Activated naive CD4-positive, alpha-beta T cell treated with anti-CD3 and anti-CD28 coated beads, Interleukin-2, amount 50 U/mL, for 24 hours (primary cell): ENCODE measurements around the gene LBHD2.

Experiments
- H3K27ac Mint-ChIP-seq: one replicate; pipeline ENCODE4 v1.8.0; 2021; ENCODE audit warnings: mild to moderate bottlenecking, mixed read lengths
- H3K27me3 Mint-ChIP-seq: one replicate; pipeline ENCODE4 v1.8.0; 2021; ENCODE audit warnings: mixed read lengths
- H3K36me3 Mint-ChIP-seq: one replicate; pipeline ENCODE4 v1.8.0; 2021; ENCODE audit warnings: mixed read lengths
- H3K4me1 Mint-ChIP-seq: one replicate; pipeline ENCODE4 v1.8.0; 2021; ENCODE audit warnings: mixed read lengths
- H3K4me3 Mint-ChIP-seq: one replicate; pipeline ENCODE4 v1.8.0; 2021; ENCODE audit warnings: mild to moderate bottlenecking, mixed read lengths
- H3K9me3 Mint-ChIP-seq: one replicate; pipeline ENCODE4 v1.8.0; 2021; ENCODE audit warnings: mixed read lengths

LBHD2 gene

DNA sequence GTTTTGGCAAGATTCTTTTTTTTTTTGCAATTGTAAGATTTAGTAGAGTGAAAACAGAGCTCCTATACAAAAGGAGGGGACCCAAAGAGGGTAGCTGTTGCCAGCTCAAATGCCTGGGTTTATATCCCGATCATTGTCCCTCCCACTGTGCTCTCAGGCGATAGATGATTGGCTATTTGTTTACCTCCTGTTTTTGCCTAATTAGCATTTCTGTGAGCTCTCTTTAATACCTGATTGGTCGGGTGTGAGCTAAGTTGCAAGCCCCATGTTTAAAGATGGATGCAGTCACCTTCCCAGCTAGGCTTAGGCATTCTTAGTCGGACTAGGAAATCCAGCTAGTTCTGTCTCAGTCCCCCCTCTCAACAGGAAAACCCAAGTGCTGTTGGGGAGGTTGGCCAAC lies 12.4 kb downstream of the LBHD2 start:
- Mint-ChIP-seq H3K4me3 (no peak overlapping the region), H3K4me1 (no peaks in the 10 kb centered on the region), H3K27me3 (peaks cover 5% of the 10 kb centered on the region), H3K36me3 (no peaks in the 10 kb centered on the region), H3K27ac (no peak overlapping the region), H3K9me3 (no peaks in the 10 kb centered on the region)

DNA sequence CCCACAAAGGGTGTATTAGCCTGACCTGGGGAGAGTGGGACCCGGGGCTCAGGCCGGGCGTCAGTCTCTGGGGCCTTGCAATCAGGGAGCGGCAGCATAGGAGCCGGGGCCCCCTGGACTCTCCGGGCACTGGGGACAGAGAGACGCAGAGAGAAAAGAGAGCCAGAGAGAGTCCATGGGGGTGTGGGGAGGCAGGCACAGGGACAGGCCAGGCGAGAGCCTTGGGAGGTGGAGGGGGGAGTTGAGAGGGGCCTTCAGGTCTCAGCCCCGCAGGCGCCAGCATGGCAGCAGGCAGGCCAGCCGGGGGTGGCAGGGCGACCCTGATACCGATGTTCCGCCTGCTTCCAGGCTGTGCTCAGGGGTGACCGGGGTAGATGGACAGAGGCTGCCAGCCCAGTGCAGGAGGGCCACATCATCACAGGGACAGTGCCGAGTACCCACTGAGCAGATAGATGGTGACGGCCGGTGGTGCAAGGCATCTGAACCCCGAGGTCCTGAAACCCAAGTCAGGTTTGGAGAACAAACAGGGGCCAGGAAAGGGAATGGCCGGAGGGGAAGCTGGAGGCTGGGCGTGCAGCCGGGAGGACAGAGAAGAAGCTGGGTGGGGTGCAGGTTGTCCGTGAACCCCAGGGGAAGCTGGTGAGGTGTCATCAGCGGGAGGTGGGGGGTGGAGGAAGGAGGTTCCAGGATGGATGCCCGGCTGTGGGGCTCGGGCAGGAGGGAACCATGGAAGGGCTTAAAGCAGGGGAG lies 13.4 kb downstream of the LBHD2 start:
- H3K4me3 Mint-ChIP-seq, result no peak overlapping the region
- no peaks in the 10 kb centered on the region for H3K9me3 Mint-ChIP-seq
- H3K36me3 Mint-ChIP-seq, result no peaks in the 10 kb centered on the region
- no peaks in the 10 kb centered on the region for H3K4me1 Mint-ChIP-seq
- no peak overlapping the region for H3K27ac Mint-ChIP-seq
- H3K27me3 Mint-ChIP-seq, result peaks cover 9% of the 10 kb centered on the region

DNA sequence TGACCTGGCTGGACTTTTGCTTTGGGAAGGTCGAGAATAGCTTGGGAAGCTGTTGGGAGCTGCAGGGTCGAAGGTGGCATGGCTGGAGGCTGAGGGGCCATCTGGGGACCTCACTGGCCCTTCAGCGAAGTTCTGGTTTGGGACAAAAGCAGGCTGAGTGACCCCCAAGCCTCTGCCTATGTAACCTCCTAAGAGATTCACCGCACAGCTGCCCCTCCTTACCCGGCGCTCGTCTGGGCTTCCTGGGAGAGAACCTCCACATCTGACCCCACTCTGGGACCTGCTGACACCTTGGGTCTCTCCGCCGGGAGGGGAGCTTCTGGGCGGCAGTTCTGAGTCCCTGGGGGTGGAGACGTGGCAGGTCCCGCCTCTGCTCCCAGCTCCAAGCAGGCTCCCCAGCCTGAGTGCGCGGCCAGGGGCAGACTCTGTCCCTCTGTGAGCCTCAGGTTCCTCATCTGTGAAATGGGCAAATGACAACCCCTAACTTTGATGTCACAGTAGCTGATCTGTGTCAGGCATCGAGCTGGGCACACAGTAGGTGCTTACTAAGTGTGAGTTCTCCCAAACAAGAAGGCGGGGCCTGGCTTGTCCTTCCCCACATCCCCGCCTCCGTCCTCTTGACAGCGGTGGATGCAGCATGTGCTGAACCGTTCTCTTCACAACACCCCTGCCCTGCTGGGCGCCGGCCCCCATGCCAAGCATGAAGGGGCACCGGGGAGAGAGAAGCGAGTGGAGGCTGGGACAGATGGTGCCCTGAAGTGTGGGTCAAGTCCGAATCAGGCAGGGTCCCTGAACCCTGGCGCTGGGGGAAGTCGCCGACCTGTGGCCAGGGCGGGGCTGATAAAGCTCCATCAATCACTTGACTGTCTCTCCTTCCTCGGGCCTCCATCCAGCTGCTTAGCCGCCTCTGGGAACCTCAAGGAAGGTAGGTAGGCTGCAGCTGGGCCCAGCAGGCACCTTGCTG lies 14.3 kb downstream of the LBHD2 start:
- H3K27me3 Mint-ChIP-seq, result peaks cover 9% of the 10 kb centered on the region
- no peaks in the 10 kb centered on the region for H3K36me3 Mint-ChIP-seq
- H3K4me3 Mint-ChIP-seq, result no peak overlapping the region
- no peaks in the 10 kb centered on the region for H3K4me1 Mint-ChIP-seq
- H3K9me3 Mint-ChIP-seq, result no peaks in the 10 kb centered on the region
- H3K27ac Mint-ChIP-seq, result no peak overlapping the region

DNA sequence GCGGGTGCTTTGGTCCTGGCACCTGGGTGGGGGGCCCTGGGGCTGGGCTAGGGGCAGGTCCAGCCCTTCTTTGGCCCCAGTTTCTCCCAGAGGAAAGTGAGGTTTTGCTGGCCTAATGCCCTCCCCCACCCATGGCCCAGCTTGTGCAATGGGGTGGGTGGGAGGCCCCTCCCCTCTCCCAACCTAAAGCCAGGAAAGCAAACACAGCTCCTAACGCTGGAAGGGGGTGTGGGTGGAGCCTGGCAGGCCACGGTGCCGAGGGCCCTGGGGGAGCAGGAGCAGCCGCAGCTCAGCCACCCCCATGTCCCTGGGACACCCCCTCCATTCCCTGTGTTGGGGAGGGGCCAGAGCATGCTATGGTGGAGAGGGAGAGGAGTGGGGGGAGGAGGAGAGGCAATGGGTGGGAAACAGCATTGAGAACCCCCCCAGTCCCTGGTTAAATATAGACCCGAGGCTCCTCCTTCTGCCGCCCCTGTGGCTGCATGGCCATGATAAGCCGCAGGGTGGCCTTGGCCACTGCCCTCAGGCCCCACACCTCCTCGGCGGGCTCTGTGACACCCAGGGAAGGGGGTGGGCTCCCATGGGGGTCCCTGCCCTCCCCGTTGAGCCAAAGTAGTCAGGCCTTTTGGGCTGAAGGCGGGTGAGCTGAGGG lies 15.2 kb downstream of the LBHD2 start:
- Mint-ChIP-seq H3K4me1 (no peaks in the 10 kb centered on the region), H3K27me3 (peaks cover 12% of the 10 kb centered on the region), H3K9me3 (no peaks in the 10 kb centered on the region), H3K27ac (no peak overlapping the region), H3K4me3 (no peak overlapping the region), H3K36me3 (no peaks in the 10 kb centered on the region)

DNA sequence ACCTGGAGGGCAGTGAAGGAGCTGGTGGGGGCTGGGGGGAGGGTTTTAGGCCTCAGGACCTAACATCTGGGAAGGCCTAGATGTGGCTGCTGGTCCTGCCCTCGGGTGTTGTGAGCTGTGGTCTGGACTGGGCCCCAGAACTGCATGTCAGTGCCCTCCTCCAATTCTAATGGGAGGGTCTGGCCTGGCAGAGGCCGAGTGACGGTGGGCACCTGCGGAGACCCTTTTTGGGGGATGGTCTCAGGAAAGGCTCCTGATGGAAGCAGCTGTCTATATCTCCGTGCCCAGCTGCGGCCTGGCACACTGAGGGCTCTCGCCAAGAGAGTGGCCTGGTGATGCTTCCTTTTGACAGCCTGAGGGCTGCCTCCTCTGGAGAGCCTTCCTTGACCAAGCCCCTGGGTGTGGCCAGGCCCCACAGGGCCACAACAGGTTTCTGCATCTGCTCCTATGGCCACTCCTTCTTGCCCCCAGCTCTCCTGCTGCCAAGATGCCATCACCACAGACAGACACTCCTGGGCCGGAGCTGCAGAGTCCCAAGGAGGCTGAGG lies 15.8 kb downstream of the LBHD2 start:
- H3K27me3 Mint-ChIP-seq, result peaks cover 12% of the 10 kb centered on the region
- no peaks in the 10 kb centered on the region for H3K36me3 Mint-ChIP-seq
- H3K27ac Mint-ChIP-seq, result no peak overlapping the region
- H3K9me3 Mint-ChIP-seq, result no peaks in the 10 kb centered on the region
- no peak overlapping the region for H3K4me3 Mint-ChIP-seq
- peaks cover under 1% of the 10 kb centered on the region for H3K4me1 Mint-ChIP-seq

DNA sequence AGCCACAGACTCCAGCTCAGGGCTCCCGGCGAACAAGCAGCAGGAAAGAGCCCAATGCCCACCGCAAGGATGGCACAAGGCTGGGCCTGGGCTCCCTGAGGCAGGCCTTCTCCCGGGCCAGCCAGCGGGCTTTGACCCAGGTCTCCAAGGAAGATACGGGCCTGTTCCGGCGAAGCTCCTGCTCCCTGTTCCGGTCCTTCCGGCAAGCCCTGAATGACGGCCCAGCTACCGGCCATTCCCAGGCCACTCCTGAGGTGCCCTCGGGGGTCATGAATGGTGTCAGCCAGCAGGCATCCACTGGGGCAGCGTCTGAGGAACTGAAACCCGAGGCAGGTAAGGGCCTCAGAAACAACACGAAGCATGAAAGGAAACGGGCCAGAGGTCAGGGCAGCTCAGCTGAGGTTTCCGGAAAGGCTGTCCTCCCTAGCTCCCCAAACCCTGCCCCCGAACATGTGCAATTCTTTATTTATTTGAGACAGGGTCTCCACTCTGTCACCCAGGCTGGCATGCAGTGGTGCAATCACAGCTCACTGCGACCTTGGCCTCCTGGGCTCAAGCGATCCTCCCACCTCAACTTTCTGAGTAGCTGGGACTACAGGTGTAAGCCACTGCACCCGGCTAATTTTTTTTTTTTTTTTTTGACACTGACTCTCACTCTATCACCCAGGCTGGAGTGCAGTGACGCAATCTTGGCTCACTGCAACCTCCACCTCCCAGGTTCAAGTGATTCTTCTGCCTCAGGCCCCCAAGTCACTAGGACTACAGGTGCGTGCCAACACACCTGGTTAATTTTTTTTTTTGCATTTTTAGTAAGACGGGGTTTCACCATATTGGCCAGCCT lies 16.5 kb downstream of the LBHD2 start:
- Mint-ChIP-seq H3K36me3 (no peaks in the 10 kb centered on the region), H3K27ac (no peak overlapping the region), H3K4me3 (no peak overlapping the region), H3K27me3 (peaks cover 17% of the 10 kb centered on the region), H3K4me1 (peaks cover 5% of the 10 kb centered on the region), H3K9me3 (no peaks in the 10 kb centered on the region)

DNA sequence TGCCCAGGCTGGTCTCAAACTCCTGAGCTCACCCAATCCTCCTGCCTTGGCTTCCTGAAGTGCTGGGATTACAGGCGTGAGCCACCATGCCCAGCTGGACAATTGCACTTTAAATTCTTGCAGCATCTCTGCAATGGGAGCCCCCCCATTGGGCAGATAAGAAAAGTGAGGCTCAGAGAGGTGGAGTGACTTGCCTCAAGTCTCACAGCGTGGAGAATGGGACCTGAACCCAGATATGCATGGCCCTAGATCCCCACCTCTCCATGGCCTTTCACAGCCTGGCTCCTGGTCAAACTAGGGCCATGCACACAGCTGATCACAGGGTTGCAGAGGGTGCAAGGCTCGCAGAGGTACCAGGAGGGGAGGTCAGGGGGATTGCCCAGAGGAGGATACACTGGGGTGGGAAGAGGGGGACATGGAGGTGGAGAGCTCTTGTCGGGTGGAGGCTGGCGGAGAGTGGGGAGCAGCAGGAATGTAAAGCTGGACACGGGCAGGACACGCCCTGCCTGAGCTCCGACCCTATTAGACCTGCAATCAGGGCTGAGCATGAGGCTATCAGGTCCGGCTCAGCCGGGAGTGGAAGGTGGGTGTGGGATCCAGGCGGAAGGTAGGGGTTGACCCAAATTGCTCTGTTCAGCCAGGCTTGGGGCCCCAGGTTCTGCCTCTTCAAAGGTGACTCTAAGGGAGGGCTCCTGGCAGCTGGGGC lies 17.4 kb downstream of the LBHD2 start:
- peaks cover 19% of the 10 kb centered on the region for H3K27me3 Mint-ChIP-seq
- no peak overlapping the region for H3K4me3 Mint-ChIP-seq
- H3K4me1 Mint-ChIP-seq, result peaks cover 5% of the 10 kb centered on the region
- no peak overlapping the region for H3K27ac Mint-ChIP-seq
- H3K9me3 Mint-ChIP-seq, result no peaks in the 10 kb centered on the region
- no peaks in the 10 kb centered on the region for H3K36me3 Mint-ChIP-seq

DNA sequence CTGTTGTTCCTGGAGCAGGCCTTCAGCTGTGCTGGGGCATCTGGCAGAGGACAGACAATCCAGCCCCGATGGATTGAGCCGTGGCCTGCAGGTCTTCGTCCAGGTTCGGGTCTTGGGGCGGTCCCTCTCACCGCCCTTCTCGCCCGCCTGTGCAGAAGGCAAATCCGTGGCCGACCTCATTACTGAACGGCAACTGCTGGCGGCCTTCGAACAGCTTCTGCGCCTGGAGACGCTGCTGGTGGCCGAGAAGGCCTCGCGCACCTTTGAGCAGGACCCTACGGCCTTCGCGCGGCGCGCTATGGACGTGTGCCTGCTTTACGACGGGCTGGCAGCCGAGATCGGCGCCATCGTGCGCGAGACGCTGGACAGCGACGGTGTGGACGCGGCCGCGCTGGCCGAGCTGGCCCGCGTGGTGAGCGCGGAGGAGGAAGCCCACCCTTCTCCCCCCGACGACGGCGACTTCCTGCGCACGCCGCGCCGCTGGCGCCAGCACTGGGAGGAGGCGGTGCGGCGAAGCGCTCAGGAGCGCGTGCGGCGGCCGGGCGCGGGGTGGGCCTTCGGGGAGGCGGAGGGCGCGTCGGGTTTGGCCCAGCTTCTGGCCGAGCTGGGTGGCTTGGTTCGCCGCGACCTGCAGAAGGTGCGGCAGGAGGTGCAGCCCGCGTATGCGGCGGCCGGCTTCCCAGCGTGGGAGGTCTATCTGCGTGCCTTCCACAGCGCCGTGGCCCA lies 18.1 kb downstream of the LBHD2 start:
- H3K36me3 Mint-ChIP-seq, result no peaks in the 10 kb centered on the region
- H3K27ac Mint-ChIP-seq, result no peak overlapping the region
- peaks cover 5% of the 10 kb centered on the region for H3K4me1 Mint-ChIP-seq
- no peaks in the 10 kb centered on the region for H3K9me3 Mint-ChIP-seq
- H3K4me3 Mint-ChIP-seq, result no peak overlapping the region
- H3K27me3 Mint-ChIP-seq, result peaks cover 19% of the 10 kb centered on the region

DNA sequence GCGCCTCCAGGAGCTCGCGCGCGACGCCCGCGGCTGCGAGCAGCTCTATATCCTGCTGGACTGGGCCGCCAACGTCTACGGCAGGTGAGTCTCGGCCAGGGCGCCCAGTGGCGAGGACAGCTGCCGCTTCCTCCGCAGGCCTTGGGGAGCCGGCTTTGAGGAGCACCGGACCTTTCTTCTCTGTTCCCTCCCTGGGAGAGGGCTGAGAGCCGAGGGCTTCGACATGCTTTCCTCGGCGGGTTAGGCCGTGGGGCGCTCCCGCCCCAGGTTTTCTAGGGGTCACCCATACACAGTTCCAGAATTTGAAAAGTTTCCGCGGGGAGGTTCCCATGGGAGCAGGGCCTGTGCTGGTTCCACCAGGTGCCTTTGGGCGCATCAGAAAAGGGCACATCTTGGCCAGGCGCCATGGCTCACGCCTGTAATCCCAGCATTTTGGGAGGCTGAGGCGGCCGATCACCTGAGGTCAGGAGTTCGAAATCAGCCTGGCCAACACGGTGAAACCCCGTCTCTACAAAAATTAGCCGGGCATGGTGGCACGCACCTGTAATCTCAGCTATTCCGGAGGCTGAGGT lies 18.8 kb downstream of the LBHD2 start:
- Mint-ChIP-seq H3K4me1 (peaks cover 5% of the 10 kb centered on the region), H3K36me3 (no peaks in the 10 kb centered on the region), H3K27me3 (peaks cover 17% of the 10 kb centered on the region), H3K9me3 (no peaks in the 10 kb centered on the region), H3K4me3 (no peak overlapping the region), H3K27ac (no peak overlapping the region)

DNA sequence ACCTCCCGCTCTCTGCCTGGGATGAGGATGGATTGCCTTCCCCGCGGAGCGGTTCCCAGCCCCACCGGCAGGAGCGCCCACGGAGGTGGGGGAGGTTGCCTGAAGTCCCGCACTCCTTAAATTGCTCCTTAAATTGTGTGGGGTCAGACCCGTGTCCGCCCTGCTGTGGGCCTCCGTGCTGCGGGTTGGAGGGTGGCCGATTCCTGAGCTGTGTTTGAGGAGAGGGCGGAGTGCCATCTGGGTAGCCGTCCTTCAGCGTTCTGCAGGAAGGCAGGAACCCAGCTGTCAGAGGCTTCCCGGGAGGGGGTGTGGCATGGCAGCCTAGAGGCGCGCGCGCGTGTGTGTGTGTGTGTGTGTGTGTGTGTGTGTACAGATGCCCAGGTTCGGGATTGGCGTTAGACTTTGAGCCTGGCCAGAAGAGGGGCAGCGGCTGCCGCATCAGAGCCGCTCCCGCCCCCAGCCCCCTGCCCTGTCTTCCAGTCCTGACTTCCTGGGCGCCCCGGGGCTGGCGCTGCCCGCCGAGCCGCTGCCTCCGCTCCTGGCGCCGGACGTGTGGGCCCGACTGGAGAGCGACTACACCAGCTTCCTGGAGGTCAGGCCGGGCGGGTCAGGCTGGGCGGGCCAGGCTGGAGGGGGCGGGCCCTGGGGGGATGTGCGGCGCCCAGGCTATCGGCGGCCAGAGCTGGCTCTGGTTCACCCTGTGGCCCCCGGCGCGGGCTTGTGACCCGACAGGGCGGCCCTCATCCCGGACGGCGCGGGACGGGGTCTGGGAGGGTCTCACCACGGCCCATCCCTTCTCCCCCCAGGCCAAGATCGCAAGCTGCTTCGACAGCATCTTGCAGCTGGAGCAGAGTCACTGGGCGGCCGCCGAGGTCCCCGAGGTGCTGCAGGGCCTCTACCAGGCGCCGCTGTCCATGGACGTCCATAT lies 19.7 kb downstream of the LBHD2 start:
- H3K9me3 Mint-ChIP-seq, result no peaks in the 10 kb centered on the region
- H3K4me1 Mint-ChIP-seq, result peaks cover 5% of the 10 kb centered on the region
- H3K36me3 Mint-ChIP-seq, result no peaks in the 10 kb centered on the region
- peaks cover 17% of the 10 kb centered on the region for H3K27me3 Mint-ChIP-seq
- no peak overlapping the region for H3K27ac Mint-ChIP-seq
- H3K4me3 Mint-ChIP-seq, result peak overlapping the region; percentile 36

DNA sequence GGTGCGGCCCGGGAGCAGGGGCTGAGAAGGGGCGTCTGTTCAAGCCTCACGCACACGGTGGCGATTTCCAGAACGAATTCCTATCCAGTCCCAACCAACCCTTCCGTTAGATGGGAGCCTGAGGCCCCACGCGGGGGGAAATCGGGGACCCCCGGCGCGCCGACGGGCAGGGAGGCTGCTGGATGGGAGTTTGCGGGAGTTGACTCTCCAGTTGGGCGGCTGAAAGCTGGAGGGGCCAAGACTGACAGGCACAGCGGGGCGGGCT lies 20.3 kb downstream of the LBHD2 start:
- H3K36me3 Mint-ChIP-seq, result no peaks in the 10 kb centered on the region
- H3K9me3 Mint-ChIP-seq, result no peaks in the 10 kb centered on the region
- peaks cover 17% of the 10 kb centered on the region for H3K27me3 Mint-ChIP-seq
- peaks cover 5% of the 10 kb centered on the region for H3K4me1 Mint-ChIP-seq
- H3K27ac Mint-ChIP-seq, result no peak overlapping the region
- H3K4me3 Mint-ChIP-seq, result no peak overlapping the region

DNA sequence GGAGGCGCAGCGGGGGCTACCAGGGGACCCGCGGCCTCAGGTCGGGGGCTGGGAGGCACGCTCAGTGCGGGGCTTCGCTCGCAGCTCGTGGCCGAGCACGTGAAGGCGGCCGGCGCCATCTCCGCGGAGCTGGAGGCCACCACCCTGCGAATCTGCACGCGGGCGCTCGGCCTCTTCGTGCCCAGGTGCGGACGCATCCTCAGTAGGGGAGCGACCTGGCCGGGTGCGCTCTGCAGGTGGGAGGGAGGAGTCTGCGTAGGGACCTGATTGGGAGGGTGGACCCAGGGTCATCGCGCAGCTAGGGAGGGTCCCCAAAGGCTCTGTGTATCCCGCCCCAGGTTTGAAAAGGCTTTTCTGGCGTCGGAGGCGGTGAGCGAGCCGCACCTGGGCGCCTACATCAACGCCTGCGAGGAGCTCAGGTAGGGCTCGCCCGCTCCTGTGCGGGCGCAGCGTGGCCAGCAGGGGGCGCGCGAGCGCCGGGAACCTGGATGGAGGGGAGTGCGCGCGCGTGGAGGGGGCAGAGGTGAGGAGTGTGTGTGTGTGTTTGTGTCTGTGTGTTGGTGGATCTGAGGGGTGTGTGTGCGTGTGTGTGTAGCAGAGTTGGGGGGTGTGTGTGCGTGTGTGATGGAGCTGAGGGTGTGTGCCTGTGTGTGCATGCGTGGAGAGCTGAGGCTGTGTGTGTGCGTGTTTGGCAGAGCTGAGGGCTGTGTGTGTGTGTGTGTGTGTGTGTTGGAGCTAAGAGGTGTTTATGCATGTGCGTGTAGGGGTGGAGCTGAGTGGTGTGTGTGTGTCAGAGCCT lies 20.8 kb downstream of the LBHD2 start:
- Mint-ChIP-seq H3K9me3 (no peaks in the 10 kb centered on the region), H3K4me1 (peaks cover 5% of the 10 kb centered on the region), H3K4me3 (no peak overlapping the region), H3K27ac (peak overlapping the region; percentile 37), H3K27me3 (peaks cover 17% of the 10 kb centered on the region), H3K36me3 (no peaks in the 10 kb centered on the region)
